OCI-LY7 (cell line): ENCODE results near the gene TMEM167A. TPM values are rescaled to one million over a fixed set of nuclear protein-coding genes. Genes with fewer than 3 reads are reported as not detected.

ENCODE experiments used
- BruUV-seq: library from RNA; stranded (reverse); fragments of 400-500 nt; replicated peaks from 2 replicates; lab custom pipeline; 2021; lab: Mats Ljungman, UMichigan
- CTCF ChIA-PET: fragments of 300-600 bp; sonication (Branson Sonifier 250); formaldehyde crosslinking; loops from one replicate; lab custom pipeline; 2022; ENCODE audit warnings: antibody characterized with exemption; ENCODE audit not compliant: unreplicated experiment; lab: Charles Lee
- POLR2A ChIA-PET: fragments of 300-600 bp; sonication (Branson Sonifier 250); formaldehyde crosslinking; loops from one replicate; lab custom pipeline; 2022; ENCODE audit warnings: antibody characterized with exemption; lab: Charles Lee
- DNase-seq: peaks from one replicate; pipeline ENCODE4 v3.0.0-alpha.2; 2015; ENCODE audit warnings: low spot score
- H2AFZ ChIP-seq: fragments of 200-600 bp; sonication (generic), shearing (Covaris generic); 2 replicates; pipeline ENCODE4 v1.6.1; 2014; ENCODE audit warnings: mild to moderate bottlenecking, antibody characterized with exemption, low read length, moderate library complexity
- H3K27ac ChIP-seq: fragments of 200-600 bp; sonication (generic); 2 replicates; pipeline ENCODE4 v1.5.1; 2014; ENCODE audit warnings: mixed run types, low read depth, mild to moderate bottlenecking, moderate library complexity, low read length, inconsistent platforms; ENCODE audit not compliant: poor library complexity, severe bottlenecking
- H3K36me3 ChIP-seq: fragments of 200-600 bp; sonication (generic); 2 replicates; pipeline ENCODE4 v1.6.1; 2014; ENCODE audit warnings: mild to moderate bottlenecking, antibody characterized with exemption, low read length, moderate library complexity, mixed read lengths; ENCODE audit not compliant: insufficient read depth
- H3K4me1 ChIP-seq: fragments of 200-600 bp; sonication (generic); 2 replicates; pipeline ENCODE4 v1.5.1; 2014; ENCODE audit warnings: mild to moderate bottlenecking, low read length; ENCODE audit not compliant: insufficient read depth, poor library complexity, severe bottlenecking
- H3K4me2 ChIP-seq: fragments of 200-600 bp; sonication (generic); 2 replicates; pipeline ENCODE4 v1.6.1; 2014; ENCODE audit warnings: mild to moderate bottlenecking, low read length
- H3K4me3 ChIP-seq: fragments of 200-600 bp; sonication (generic); 2 replicates; pipeline ENCODE4 v1.5.1; 2014; ENCODE audit warnings: mild to moderate bottlenecking, low read depth, low read length; ENCODE audit not compliant: poor library complexity, severe bottlenecking
- H3K79me2 ChIP-seq: fragments of 200-600 bp; sonication (generic); 2 replicates; pipeline ENCODE4 v1.6.1; 2016; ENCODE audit warnings: low read depth, mild to moderate bottlenecking, low read length, moderate library complexity, mixed read lengths; ENCODE audit not compliant: insufficient read depth
- H3K9me2 ChIP-seq: fragments of 200-600 bp; sonication (generic); 2 replicates; pipeline ENCODE4 v1.6.1; 2016; ENCODE audit warnings: mild to moderate bottlenecking, low read length, mixed read lengths; ENCODE audit not compliant: insufficient read depth
- H3K9me3 ChIP-seq: fragments of 200-600 bp; sonication (generic); 2 replicates; pipeline ENCODE4 v1.6.1; 2014; ENCODE audit warnings: mild to moderate bottlenecking, mixed run types, low read length, mixed read lengths
- H4K20me1 ChIP-seq: fragments of 200-600 bp; sonication (generic); 2 replicates; pipeline ENCODE4 v1.6.1; 2014; ENCODE audit warnings: mild to moderate bottlenecking, antibody characterized with exemption, low read length, moderate library complexity, mixed read lengths; ENCODE audit not compliant: insufficient read depth
- CTCF ChIP-seq: fragments of 200-600 bp; sonication (generic); conservative IDR thresholded peaks from 2 replicates; pipeline ENCODE4 v1.5.1; 2014; ENCODE audit warnings: mild to moderate bottlenecking, antibody characterized with exemption, low read length, moderate library complexity, mixed read lengths
- EZH2phosphoT487 ChIP-seq: fragments of 200-600 bp; sonication (generic); IDR thresholded peaks from 2 replicates; pipeline ENCODE4 v1.6.1; 2018; ENCODE audit warnings: low read depth, borderline replicate concordance, mild to moderate bottlenecking, mixed run types, antibody characterized with exemption, low read length, moderate library complexity, mixed read lengths
- intact Hi-C: fragments of 100-400 bp; cut with micrococcal nuclease; formaldehyde crosslinking; loops from one replicate; pipeline ENCODE4 v1.10.0; 2022; ENCODE audit not compliant: unreplicated experiment
- total RNA-seq, 2 experiments: library from RNA; depleted of rRNA in 1 of 2; stranded (reverse); fragments of >200 nt in 1 of 2; shearing (Covaris generic) in 1 of 2; gene quantifications; 2 replicates each; pipeline ENCODE4 v1.2.3, GENCODE V29; 2014 to 2022

The TMEM167A gene
- total RNA-seq, 2 experiments from 2014 or later, result 20.4 to 55.7 TPM

GRCh38 chr5:83042507-83042906, 34.7 kb downstream of the TMEM167A start:
- BruUV-seq, result no TSS peak
- H4K20me1 ChIP-seq, result no peaks in the 10 kb centered on the region
- no peaks in the 10 kb centered on the region for H3K4me1 ChIP-seq
- ChIA-PET CTCF (no interaction called here), POLR2A (interaction anchor here (0.8 kb wide), 1 partner anchor 8 kb away, joined by 5 read pairs; no protein-coding TSS in a partner anchor)
- H2AFZ ChIP-seq, result no peak overlapping the region
- no peak overlapping the region for H3K4me2 ChIP-seq
- H3K9me3 ChIP-seq, result no peaks in the 10 kb centered on the region
- no peaks in the 10 kb centered on the region for H3K36me3 ChIP-seq
- no peaks in the 10 kb centered on the region for H3K9me2 ChIP-seq
- no peak overlapping the region for H3K27ac ChIP-seq
- H3K4me3 ChIP-seq, result no peak overlapping the region
- TF ChIP-seq CTCF (no peak), EZH2phosphoT487 (no peak)
- no peak for DNase-seq
- no peaks in the 10 kb centered on the region for H3K79me2 ChIP-seq
- intact Hi-C loops, result no loop called here

- H3K79me2 ChIP-seq, result no peaks in the 10 kb centered on the region
- H3K27ac ChIP-seq, result no peak overlapping the region
- H3K9me3 ChIP-seq, result no peaks in the 10 kb centered on the region
- no peak for DNase-seq
- no peak for TF ChIP-seq EZH2phosphoT487
- TF ChIP-seq CTCF, result no peak
- intact Hi-C loops, result no loop called here
- POLR2A ChIA-PET, result interaction anchor here (1.0 kb wide), 1 partner anchor 23 kb away, joined by 3 read pairs; no protein-coding TSS in a partner anchor
- no peaks in the 10 kb centered on the region for H3K36me3 ChIP-seq
- H3K9me2 ChIP-seq, result no peaks in the 10 kb centered on the region
- H3K4me2 ChIP-seq, result no peak overlapping the region
- H3K4me3 ChIP-seq, result no peak overlapping the region
- H4K20me1 ChIP-seq, result no peaks in the 10 kb centered on the region
- CTCF ChIA-PET, result no interaction called here
- no TSS peak for BruUV-seq
- no peak overlapping the region for H2AFZ ChIP-seq
- no peaks in the 10 kb centered on the region for H3K4me1 ChIP-seq
Observed at GRCh38 chr5:83038924-83039323, 38.3 kb downstream of the TMEM167A start.

GRCh38 chr5:83036991-83037575, 40.1 kb downstream of the TMEM167A start:
- Histone ChIP-seq H2AFZ (no peak overlapping the region), H3K4me2 (no peak overlapping the region), H3K9me3 (no peaks in the 10 kb centered on the region), H3K4me1 (no peaks in the 10 kb centered on the region), H3K9me2 (no peaks in the 10 kb centered on the region), H3K27ac (no peak overlapping the region), H3K4me3 (no peak overlapping the region), H3K79me2 (no peaks in the 10 kb centered on the region), H3K36me3 (no peaks in the 10 kb centered on the region), H4K20me1 (no peaks in the 10 kb centered on the region)
- ChIA-PET POLR2A (interaction anchor here (0.7 kb wide), 1 partner anchor 147 kb away, joined by 3 read pairs; no protein-coding TSS in a partner anchor), CTCF (no interaction called here)
- no peak for DNase-seq
- TF ChIP-seq CTCF (no peak), EZH2phosphoT487 (no peak)
- intact Hi-C loops, result no loop called here
- BruUV-seq, result no TSS peak
